ENCODE results near the gene SMIM20.

SMIM20 gene

DNA sequence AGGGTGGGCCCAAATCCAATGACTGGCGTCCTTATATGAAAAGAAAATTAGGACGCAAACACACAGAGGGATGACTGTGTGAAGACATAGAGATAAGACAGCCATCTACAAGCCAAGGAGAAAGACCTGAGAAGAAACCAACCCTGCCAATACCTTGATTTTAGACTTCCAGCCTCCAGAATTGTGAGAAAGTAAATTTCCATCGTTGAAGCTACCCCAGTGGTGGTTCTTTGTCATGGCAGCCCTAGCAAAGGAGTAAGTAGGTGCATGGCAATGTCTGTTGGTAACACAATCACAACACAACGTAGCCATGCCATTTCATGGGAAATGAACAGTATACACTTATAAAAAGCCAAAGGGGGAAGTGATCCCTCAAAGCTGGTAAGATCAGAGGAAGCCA, 25.3 kb downstream of the SMIM20 start:
- peak overlapping the region; percentile 63; the same call in 1 of the 2 replicates for H3K4me3 ChIP-seq (ENCODE audit: low read length)
- peaks cover 21% of the 10 kb centered on the region for H3K4me1 ChIP-seq (ENCODE audit: low read length)
- no peaks in the 10 kb centered on the region for H4K20me1 ChIP-seq (ENCODE audit: insufficient read depth, low read length)
- no peaks in the 10 kb centered on the region for H3K79me2 ChIP-seq (ENCODE audit: low read length)
- no peaks in the 10 kb centered on the region for H3K36me3 ChIP-seq (replicated peaks; ENCODE audit: low read depth, low read length)
- H3K4me2 ChIP-seq (ENCODE audit: low read length), result peak overlapping the region; percentile 85
- H3K27ac ChIP-seq (ENCODE audit: low read length), result 0 out of 2 replicates have a peak overlapping the region, but pooled peaks have one; percentile 36
- no peak overlapping the region for H3K9ac ChIP-seq (ENCODE audit: low read length)
- no peaks in the 10 kb centered on the region for H3K9me3 ChIP-seq (ENCODE audit: insufficient read depth, low read length)
- no peak for TF ChIP-seq EZH2phosphoT487 (IDR thresholded peaks at IDR 0.05; ENCODE audit: low read depth)
- TF ChIP-seq, protein P1, sequence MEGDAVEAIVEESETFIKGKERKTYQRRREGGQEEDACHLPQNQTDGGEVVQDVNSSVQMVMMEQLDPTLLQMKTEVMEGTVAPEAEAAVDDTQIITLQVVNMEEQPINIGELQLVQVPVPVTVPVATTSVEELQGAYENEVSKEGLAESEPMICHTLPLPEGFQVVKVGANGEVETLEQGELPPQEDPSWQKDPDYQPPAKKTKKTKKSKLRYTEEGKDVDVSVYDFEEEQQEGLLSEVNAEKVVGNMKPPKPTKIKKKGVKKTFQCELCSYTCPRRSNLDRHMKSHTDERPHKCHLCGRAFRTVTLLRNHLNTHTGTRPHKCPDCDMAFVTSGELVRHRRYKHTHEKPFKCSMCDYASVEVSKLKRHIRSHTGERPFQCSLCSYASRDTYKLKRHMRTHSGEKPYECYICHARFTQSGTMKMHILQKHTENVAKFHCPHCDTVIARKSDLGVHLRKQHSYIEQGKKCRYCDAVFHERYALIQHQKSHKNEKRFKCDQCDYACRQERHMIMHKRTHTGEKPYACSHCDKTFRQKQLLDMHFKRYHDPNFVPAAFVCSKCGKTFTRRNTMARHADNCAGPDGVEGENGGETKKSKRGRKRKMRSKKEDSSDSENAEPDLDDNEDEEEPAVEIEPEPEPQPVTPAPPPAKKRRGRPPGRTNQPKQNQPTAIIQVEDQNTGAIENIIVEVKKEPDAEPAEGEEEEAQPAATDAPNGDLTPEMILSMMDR (IDR thresholded peaks at IDR 0.05; ENCODE audit: low read depth, low read length), result peak; percentile 6; the same call in 1 of the 2 replicates
- H2AFZ ChIP-seq (ENCODE audit: low read depth, low read length), result no peak overlapping the region
- H3K27me3 ChIP-seq (ENCODE audit: low read depth, low read length), result peaks cover 69% of the 10 kb centered on the region

DNA sequence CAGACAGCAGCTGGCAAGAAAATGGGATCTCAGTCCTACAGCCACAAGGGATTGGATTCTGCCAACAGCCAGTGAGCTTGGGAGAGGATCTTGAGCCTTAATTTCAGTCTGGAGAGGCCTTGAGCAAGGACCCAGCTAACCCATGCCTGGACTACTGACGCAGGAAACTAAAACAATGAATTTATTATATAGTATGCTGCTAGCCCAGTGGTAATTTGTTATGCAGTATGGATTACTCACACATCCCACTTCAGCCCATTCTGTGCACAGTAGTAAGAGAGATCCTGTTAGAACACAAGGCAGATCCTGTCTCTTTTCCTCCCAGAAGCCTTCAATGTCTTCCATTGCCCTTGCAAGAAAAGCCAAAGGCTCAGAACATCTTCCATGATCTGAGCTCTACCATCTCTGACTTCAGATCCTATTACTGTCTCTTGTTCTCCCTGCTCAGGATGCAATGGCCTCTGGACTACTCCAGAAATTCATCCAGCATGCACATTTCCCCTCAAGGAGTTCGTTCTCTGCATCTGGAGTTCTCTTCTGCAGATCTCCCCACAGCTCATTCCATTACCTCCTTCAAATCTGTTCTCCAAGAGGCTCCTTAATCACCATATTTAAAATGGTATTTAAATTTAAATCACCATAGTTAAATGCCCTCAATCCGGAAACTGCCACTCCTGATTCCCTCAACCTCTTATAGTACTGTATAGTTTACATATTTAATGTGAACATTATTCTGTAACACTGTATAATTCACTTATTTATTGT, 27.6 kb downstream of the SMIM20 start:
- H3K4me1 ChIP-seq (ENCODE audit: low read length), result peaks cover 21% of the 10 kb centered on the region
- H2AFZ ChIP-seq (ENCODE audit: low read depth, low read length), result no peak overlapping the region

DNA sequence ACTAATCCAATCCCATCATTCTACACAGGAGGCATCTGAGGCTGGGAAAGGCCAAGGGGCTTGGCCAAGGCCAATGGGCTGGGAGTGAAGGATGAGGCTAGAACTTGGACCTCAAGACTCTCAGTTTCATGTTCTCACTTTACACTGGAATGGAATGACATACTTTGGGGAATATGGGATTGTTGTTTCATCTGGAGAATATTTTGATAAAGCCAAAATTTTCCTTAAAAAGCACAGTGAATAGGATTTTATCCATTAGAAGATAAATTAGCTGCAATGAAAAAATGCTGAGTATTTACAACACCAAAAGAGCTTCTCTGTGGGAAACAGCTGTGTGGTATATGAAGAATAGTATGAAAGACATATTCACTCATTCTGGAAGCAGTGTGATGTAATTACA, 29.3 kb downstream of the SMIM20 start:
- no peak overlapping the region for H3K4me3 ChIP-seq (ENCODE audit: low read length)
- peaks cover 13% of the 10 kb centered on the region for H3K4me1 ChIP-seq (ENCODE audit: low read length)
- no peaks in the 10 kb centered on the region for H3K36me3 ChIP-seq (replicated peaks; ENCODE audit: low read depth, low read length)
- H3K27me3 ChIP-seq (ENCODE audit: low read depth, low read length), result peaks cover 68% of the 10 kb centered on the region
- no peaks in the 10 kb centered on the region for H4K20me1 ChIP-seq (ENCODE audit: insufficient read depth, low read length)
- H3K9ac ChIP-seq (ENCODE audit: low read length), result no peak overlapping the region
- H2AFZ ChIP-seq (ENCODE audit: low read depth, low read length), result no peak overlapping the region
- H3K4me2 ChIP-seq (ENCODE audit: low read length), result no peak overlapping the region
- no peaks in the 10 kb centered on the region; the same call in 1 of the 2 replicates for H3K9me3 ChIP-seq (ENCODE audit: insufficient read depth, low read length)
- TF ChIP-seq EZH2phosphoT487 (IDR thresholded peaks at IDR 0.05; ENCODE audit: low read depth), result no peak
- TF ChIP-seq, protein P1 (IDR thresholded peaks at IDR 0.05; ENCODE audit: low read depth, low read length), result no peak
- no peaks in the 10 kb centered on the region for H3K79me2 ChIP-seq (ENCODE audit: low read length)
- no peak overlapping the region for H3K27ac ChIP-seq (ENCODE audit: low read length)

More for the DNA sequence above, 27.6 kb downstream of the SMIM20 start:
- Histone ChIP-seq H4K20me1 (ENCODE audit: insufficient read depth, low read length) (no peaks in the 10 kb centered on the region), H3K79me2 (ENCODE audit: low read length) (no peaks in the 10 kb centered on the region), H3K4me3 (ENCODE audit: low read length) (no peak overlapping the region), H3K9ac (ENCODE audit: low read length) (no peak overlapping the region), H3K4me2 (ENCODE audit: low read length) (no peak overlapping the region), H3K27me3 (ENCODE audit: low read depth, low read length) (peaks cover 70% of the 10 kb centered on the region), H3K36me3 (replicated peaks; ENCODE audit: low read depth, low read length) (no peaks in the 10 kb centered on the region), H3K9me3 (ENCODE audit: insufficient read depth, low read length) (no peaks in the 10 kb centered on the region), H3K27ac (ENCODE audit: low read length) (no peak overlapping the region)
- TF ChIP-seq, protein P1 (IDR thresholded peaks at IDR 0.05; ENCODE audit: low read depth, low read length), result no peak
- TF ChIP-seq EZH2phosphoT487 (IDR thresholded peaks at IDR 0.05; ENCODE audit: low read depth), result no peak

DNA sequence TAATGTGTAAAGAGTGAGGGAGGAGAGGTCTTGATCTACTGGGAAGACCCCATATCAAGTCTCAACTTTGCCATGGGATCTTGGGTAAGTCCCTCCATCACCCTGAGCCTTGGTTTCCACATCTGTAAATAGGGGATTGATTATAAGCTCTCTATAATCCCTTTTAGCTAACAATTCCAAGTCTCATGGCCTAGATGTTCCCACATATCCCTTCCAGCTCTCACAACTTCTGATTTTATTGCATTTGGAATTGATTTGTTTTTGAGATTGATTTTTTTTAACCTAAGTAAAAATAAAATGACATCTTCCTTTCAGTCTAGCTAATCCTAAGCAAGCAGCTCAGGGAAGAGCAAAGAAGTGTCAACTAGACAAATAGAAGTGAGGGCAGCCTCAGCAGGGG, 29.8 kb downstream of the SMIM20 start:
- H3K27me3 ChIP-seq (ENCODE audit: low read depth, low read length), result peaks cover 73% of the 10 kb centered on the region
- H3K4me3 ChIP-seq (ENCODE audit: low read length), result no peak overlapping the region
- TF ChIP-seq, protein P1 (IDR thresholded peaks at IDR 0.05; ENCODE audit: low read depth, low read length), result no peak
- TF ChIP-seq EZH2phosphoT487 (IDR thresholded peaks at IDR 0.05; ENCODE audit: low read depth), result no peak
- peaks cover 8% of the 10 kb centered on the region for H3K4me1 ChIP-seq (ENCODE audit: low read length)
- no peak overlapping the region for H3K27ac ChIP-seq (ENCODE audit: low read length)
- H3K79me2 ChIP-seq (ENCODE audit: low read length), result no peaks in the 10 kb centered on the region
- no peak overlapping the region for H2AFZ ChIP-seq (ENCODE audit: low read depth, low read length)
- H4K20me1 ChIP-seq (ENCODE audit: insufficient read depth, low read length), result no peaks in the 10 kb centered on the region
- no peak overlapping the region for H3K4me2 ChIP-seq (ENCODE audit: low read length)
- H3K36me3 ChIP-seq (replicated peaks; ENCODE audit: low read depth, low read length), result no peaks in the 10 kb centered on the region
- no peaks in the 10 kb centered on the region; the same call in 1 of the 2 replicates for H3K9me3 ChIP-seq (ENCODE audit: insufficient read depth, low read length)
- no peak overlapping the region for H3K9ac ChIP-seq (ENCODE audit: low read length)
